ENCODE data around the gene LTBP3. TPM values are rescaled to one million over a fixed set of nuclear protein-coding genes. Genes with fewer than 3 reads are reported as not detected.

Gene LTBP3
- total and polyA plus RNA-seq, 8 donors = 70.8 to 322 (median 239) TPM

- H3K4me1 ChIP-seq = peaks cover 8 to 26% of the 10 kb centered on the region in 2 donors
- H3K27ac ChIP-seq = no peak overlapping the region
- no peak overlapping the region for H3K4me3 ChIP-seq
- ATAC-seq = no peak
- H3K27me3 ChIP-seq = no peaks in the 10 kb centered on the region
- intact Hi-C loops (cut with DNase I) = no loop called here
- H3K36me3 ChIP-seq = peaks cover 0 to 82% of the 10 kb centered on the region in 2 donors
- no peak for TF ChIP-seq CTCF (IDR thresholded peaks at IDR 0.05)
- no peaks in the 10 kb centered on the region for H3K9me3 ChIP-seq
- no peak for DNase-seq
Observed at GRCh38 chr11:65536412-65537295, 21.5 kb downstream of the LTBP3 start.

GRCh38 chr11:65535102-65535501, 23.1 kb downstream of the LTBP3 start:
- DNase-seq (no peak), ATAC-seq (no peak)
- no peak for TF ChIP-seq CTCF (IDR thresholded peaks at IDR 0.05)
- Histone ChIP-seq H3K4me1 (peaks cover 0 to 14% of the 10 kb centered on the region in 2 donors), H3K27ac (no peak overlapping the region), H3K4me3 (no peak overlapping the region), H3K27me3 (no peaks in the 10 kb centered on the region), H3K9me3 (no peaks in the 10 kb centered on the region), H3K36me3 (peaks cover 0 to 97% of the 10 kb centered on the region in 2 donors)
- intact Hi-C loops (cut with DNase I) = no loop called here

- intact Hi-C loops (cut with DNase I) = no loop called here
- H3K36me3 ChIP-seq = peaks cover 0 to 99% of the 10 kb centered on the region in 2 donors
- no peak for ATAC-seq
Observed at GRCh38 chr11:65532388-65533064, 25.6 kb downstream of the LTBP3 start.

GRCh38 chr11:65530157-65530496, 28.0 kb downstream of the LTBP3 start:
- no peak for TF ChIP-seq CTCF (IDR thresholded peaks at IDR 0.05)
- Histone ChIP-seq H3K4me1 (peaks cover 7 to 20% of the 10 kb centered on the region in 2 donors), H3K4me3 (no peak overlapping the region), H3K27me3 (no peaks in the 10 kb centered on the region), H3K9me3 (no peaks in the 10 kb centered on the region), H3K27ac (no peak overlapping the region), H3K36me3 (peaks cover 0 to 85% of the 10 kb centered on the region in 2 donors)
- DNase-seq (no peak), ATAC-seq (no peak)
- intact Hi-C loops (cut with DNase I) = no loop called here

More at GRCh38 chr11:65532388-65533064, 25.6 kb downstream of the LTBP3 start:
- no peaks in the 10 kb centered on the region for H3K9me3 ChIP-seq
- no peak for TF ChIP-seq CTCF (IDR thresholded peaks at IDR 0.05)
- no peaks in the 10 kb centered on the region for H3K27me3 ChIP-seq
- peaks cover 0 to 5% of the 10 kb centered on the region in 2 donors for H3K4me1 ChIP-seq
- no peak for DNase-seq
- no peak overlapping the region for H3K4me3 ChIP-seq
- no peak overlapping the region for H3K27ac ChIP-seq

GRCh38 chr11:65529475-65530156, 28.5 kb downstream of the LTBP3 start:
- H3K36me3 ChIP-seq = peaks cover 0 to 80% of the 10 kb centered on the region in 2 donors
- ATAC-seq (no peak), DNase-seq (no peak)
- intact Hi-C loops (cut with DNase I) = no loop called here
- no peaks in the 10 kb centered on the region for H3K9me3 ChIP-seq
- no peak for TF ChIP-seq CTCF (IDR thresholded peaks at IDR 0.05)
- H3K4me3 ChIP-seq = no peak overlapping the region
- peaks cover 7 to 20% of the 10 kb centered on the region in 2 donors for H3K4me1 ChIP-seq
- no peak overlapping the region for H3K27ac ChIP-seq
- no peaks in the 10 kb centered on the region for H3K27me3 ChIP-seq

Measured in left lung (tissue), 10 donors.